ENCODE data around the gene TAMALIN.

DNA sequence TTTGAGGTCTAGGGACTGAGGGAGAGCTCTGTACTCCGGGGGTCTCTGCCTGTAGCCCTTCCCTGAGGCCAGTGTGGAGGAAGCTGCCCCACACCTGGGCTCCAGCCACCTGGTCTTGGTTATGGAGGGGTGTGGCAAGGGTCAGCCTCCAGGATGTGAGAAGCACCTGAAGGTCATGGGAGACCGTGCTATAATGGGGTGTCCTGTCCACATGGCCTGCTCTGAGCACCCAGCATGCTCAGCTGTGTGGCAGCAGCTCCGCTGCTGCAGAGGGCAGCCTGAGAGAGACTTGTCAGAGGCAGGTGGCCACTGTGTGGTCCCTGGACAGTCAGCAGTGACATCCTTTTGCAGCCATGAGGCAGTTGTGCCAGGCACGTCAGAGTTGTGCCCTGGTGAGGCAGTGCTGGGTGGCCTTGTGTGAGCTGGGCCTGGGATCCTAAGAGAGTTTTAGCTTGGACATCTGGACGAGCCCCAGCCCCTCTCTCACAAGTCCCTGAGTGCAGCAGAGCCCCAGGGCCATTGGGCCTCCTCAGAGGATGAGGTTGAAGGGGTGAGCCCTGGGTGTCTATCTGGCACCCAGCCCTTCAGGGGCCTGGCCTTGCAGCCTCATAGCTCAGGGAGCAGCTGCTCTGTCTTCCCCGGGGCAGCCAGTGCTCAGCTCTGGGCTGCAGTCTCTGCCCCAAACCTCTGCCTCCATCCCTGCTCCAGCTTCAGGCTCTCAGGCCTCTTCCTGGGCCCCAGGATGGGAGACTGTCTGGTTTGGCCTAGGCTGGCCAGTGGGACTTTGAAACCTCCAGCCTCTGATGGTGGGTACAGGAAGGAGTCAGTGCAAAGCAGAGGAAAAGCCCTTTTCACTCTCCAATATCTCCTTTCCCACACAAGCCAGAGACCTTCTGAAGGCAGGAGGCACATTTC, 55.7 kb downstream of the TAMALIN start:
- TF ChIP-seq POLR2A (IDR thresholded peaks at IDR 0.05) (no peak), POLR2AphosphoS5 (IDR thresholded peaks at IDR 0.05) (no peak), EP300 (IDR thresholded peaks at IDR 0.05) (no peak)
- TF ChIP-seq, protein P1, sequence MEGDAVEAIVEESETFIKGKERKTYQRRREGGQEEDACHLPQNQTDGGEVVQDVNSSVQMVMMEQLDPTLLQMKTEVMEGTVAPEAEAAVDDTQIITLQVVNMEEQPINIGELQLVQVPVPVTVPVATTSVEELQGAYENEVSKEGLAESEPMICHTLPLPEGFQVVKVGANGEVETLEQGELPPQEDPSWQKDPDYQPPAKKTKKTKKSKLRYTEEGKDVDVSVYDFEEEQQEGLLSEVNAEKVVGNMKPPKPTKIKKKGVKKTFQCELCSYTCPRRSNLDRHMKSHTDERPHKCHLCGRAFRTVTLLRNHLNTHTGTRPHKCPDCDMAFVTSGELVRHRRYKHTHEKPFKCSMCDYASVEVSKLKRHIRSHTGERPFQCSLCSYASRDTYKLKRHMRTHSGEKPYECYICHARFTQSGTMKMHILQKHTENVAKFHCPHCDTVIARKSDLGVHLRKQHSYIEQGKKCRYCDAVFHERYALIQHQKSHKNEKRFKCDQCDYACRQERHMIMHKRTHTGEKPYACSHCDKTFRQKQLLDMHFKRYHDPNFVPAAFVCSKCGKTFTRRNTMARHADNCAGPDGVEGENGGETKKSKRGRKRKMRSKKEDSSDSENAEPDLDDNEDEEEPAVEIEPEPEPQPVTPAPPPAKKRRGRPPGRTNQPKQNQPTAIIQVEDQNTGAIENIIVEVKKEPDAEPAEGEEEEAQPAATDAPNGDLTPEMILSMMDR (IDR thresholded peaks at IDR 0.05): no peak

Measured in gastroesophageal sphincter (tissue), 3 donors.